ENCODE results near the gene EPS8L3. TPM values are rescaled to one million over a fixed set of nuclear protein-coding genes. Genes with fewer than 3 reads are reported as not detected.

The EPS8L3 gene
- polyA plus RNA-seq, 1 donor from 2014 or later: not detected

DNA sequence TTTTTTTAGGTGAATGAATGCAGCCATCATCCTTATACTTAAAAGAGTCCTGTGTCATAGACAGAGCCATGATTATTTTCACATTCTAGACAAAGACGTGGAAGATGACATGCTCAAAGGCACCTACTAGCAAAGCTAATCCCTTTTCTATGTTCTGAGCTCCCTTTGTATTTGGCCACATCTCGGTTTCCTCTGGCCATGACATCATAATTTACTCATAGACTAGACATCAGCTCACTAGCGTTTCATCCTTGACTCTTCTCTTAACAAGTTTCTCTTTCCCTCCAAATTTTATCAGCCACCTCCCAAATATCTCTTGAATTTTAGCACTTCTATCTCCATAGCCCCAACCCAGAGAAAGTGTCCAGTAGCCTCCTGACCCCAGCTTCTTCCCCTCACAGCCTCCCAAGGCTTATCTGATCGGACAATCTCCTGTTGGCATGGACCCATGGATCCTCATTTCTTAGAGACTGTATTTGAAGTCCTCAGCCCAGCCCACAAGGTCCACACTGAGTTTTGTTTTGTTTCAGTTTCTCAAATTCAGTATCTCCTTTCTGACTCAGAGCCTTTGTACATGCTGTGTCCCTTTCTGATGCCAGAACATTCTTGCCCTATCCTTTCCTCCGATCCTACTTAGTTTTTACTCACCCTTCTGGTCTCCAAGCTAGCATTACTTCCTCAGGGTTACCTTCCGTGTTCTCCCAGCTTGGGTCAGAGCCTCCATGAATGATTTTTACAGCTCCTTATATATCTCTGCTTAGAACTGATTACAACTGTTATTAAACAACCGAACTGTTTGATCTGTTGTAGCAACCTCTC lies 33.0 kb upstream of the EPS8L3 start:
- H3K9me3 ChIP-seq (ENCODE audit: low read length): no peaks in the 10 kb centered on the region
- no peak overlapping the region for H3K27ac ChIP-seq (ENCODE audit: low read length)
- TF ChIP-seq, protein P1, sequence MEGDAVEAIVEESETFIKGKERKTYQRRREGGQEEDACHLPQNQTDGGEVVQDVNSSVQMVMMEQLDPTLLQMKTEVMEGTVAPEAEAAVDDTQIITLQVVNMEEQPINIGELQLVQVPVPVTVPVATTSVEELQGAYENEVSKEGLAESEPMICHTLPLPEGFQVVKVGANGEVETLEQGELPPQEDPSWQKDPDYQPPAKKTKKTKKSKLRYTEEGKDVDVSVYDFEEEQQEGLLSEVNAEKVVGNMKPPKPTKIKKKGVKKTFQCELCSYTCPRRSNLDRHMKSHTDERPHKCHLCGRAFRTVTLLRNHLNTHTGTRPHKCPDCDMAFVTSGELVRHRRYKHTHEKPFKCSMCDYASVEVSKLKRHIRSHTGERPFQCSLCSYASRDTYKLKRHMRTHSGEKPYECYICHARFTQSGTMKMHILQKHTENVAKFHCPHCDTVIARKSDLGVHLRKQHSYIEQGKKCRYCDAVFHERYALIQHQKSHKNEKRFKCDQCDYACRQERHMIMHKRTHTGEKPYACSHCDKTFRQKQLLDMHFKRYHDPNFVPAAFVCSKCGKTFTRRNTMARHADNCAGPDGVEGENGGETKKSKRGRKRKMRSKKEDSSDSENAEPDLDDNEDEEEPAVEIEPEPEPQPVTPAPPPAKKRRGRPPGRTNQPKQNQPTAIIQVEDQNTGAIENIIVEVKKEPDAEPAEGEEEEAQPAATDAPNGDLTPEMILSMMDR (IDR thresholded peaks at IDR 0.05; ENCODE audit: poor library complexity, severe bottlenecking): no peak
- no peak for TF ChIP-seq EZH2 (IDR thresholded peaks at IDR 0.05; ENCODE audit: borderline replicate concordance, insufficient read depth, low read length, poor library complexity, severe bottlenecking)
- no peak for TF ChIP-seq EP300 (conservative IDR thresholded peaks at IDR 0.05; ENCODE audit: poor library complexity, severe bottlenecking)
- no peak for TF ChIP-seq MXI1 (conservative IDR thresholded peaks at IDR 0.05; ENCODE audit: poor library complexity, severe bottlenecking)
- no peak for TF ChIP-seq SMC3 (conservative IDR thresholded peaks at IDR 0.05; ENCODE audit: poor library complexity)
- no peak for TF ChIP-seq POLR2AphosphoS5 (IDR thresholded peaks at IDR 0.05)
- TF ChIP-seq, protein P2, sequence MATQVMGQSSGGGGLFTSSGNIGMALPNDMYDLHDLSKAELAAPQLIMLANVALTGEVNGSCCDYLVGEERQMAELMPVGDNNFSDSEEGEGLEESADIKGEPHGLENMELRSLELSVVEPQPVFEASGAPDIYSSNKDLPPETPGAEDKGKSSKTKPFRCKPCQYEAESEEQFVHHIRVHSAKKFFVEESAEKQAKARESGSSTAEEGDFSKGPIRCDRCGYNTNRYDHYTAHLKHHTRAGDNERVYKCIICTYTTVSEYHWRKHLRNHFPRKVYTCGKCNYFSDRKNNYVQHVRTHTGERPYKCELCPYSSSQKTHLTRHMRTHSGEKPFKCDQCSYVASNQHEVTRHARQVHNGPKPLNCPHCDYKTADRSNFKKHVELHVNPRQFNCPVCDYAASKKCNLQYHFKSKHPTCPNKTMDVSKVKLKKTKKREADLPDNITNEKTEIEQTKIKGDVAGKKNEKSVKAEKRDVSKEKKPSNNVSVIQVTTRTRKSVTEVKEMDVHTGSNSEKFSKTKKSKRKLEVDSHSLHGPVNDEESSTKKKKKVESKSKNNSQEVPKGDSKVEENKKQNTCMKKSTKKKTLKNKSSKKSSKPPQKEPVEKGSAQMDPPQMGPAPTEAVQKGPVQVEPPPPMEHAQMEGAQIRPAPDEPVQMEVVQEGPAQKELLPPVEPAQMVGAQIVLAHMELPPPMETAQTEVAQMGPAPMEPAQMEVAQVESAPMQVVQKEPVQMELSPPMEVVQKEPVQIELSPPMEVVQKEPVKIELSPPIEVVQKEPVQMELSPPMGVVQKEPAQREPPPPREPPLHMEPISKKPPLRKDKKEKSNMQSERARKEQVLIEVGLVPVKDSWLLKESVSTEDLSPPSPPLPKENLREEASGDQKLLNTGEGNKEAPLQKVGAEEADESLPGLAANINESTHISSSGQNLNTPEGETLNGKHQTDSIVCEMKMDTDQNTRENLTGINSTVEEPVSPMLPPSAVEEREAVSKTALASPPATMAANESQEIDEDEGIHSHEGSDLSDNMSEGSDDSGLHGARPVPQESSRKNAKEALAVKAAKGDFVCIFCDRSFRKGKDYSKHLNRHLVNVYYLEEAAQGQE (IDR thresholded peaks at IDR 0.05; ENCODE audit: borderline replicate concordance): no peak
- TF ChIP-seq RAD21 (conservative IDR thresholded peaks at IDR 0.05): no peak
- TF ChIP-seq TAF1 (IDR thresholded peaks at IDR 0.05; ENCODE audit: low read depth): no peak
- H3K27me3 ChIP-seq (ENCODE audit: insufficient read depth, low read depth, low read length): no peaks in the 10 kb centered on the region
- no peaks in the 10 kb centered on the region for H4K20me1 ChIP-seq (ENCODE audit: insufficient read depth)
- no peaks in the 10 kb centered on the region for H3K79me2 ChIP-seq (replicated peaks; ENCODE audit: insufficient read depth, low read length)
- no peak overlapping the region for H3K4me2 ChIP-seq (ENCODE audit: low read length)
- no peaks in the 10 kb centered on the region for H3F3A ChIP-seq (ENCODE audit: insufficient read depth, low read length, poor library complexity, severe bottlenecking)
- no peaks in the 10 kb centered on the region for H3K36me3 ChIP-seq (ENCODE audit: insufficient read depth, low read length)
- no peak overlapping the region for H3K4me3 ChIP-seq (ENCODE audit: low read length)
- no peak overlapping the region for H2AFZ ChIP-seq (ENCODE audit: low read depth, low read length)
- no peaks in the 10 kb centered on the region for H3K9me2 ChIP-seq (ENCODE audit: insufficient read depth, low read length)
- no peak overlapping the region for H3K9ac ChIP-seq (ENCODE audit: low read length)

DNA sequence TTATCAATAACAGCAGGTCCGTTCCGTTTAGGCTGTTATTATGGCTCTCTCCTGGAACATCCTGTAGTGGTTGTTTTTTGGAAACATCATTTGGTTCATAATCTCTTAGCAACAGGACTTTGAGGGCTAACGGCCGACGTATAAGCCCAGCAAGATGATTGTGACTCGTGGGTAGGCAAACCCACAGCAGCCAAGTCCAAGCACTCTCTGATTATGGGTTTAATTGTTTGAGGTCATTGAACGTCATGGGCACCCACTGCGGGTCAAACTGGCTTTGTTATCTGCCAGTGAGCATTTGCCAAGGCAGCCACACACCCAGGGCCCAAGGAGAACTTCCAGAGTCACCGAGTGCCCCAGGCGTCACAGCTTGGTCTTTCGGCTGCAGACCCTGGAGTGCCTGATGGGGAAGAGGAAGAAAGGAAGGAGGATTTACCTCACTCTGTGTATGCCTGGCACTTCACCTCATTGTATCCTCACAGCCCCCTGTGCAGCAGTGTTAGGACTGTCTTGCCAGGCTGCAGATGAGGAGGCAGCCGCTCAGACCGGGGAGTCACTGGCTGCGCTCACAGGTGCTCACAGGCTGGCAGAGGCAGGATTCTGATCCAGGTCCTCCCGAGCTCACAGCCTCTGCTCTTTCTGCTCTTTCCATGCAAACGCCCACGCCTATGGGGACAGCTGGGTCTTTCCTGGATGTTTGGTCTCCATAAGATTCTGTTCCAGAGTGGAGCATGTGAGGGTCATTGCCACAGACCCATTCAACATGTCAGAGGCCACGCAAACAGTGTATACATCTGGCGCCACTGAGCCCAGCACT lies 30.8 kb upstream of the EPS8L3 start:
- H3K9me2 ChIP-seq (ENCODE audit: insufficient read depth, low read length): no peaks in the 10 kb centered on the region
- no peaks in the 10 kb centered on the region for H3K79me2 ChIP-seq (replicated peaks; ENCODE audit: insufficient read depth, low read length)
- no peak overlapping the region for H3K9ac ChIP-seq (ENCODE audit: low read length)
- H3K4me2 ChIP-seq (ENCODE audit: low read length): no peak overlapping the region
- no peaks in the 10 kb centered on the region for H3F3A ChIP-seq (ENCODE audit: insufficient read depth, low read length, poor library complexity, severe bottlenecking)
- no peak for TF ChIP-seq RAD21 (conservative IDR thresholded peaks at IDR 0.05)
- TF ChIP-seq POLR2AphosphoS5 (IDR thresholded peaks at IDR 0.05): no peak
- TF ChIP-seq SMC3 (conservative IDR thresholded peaks at IDR 0.05; ENCODE audit: poor library complexity): no peak
- no peak for TF ChIP-seq TAF1 (IDR thresholded peaks at IDR 0.05; ENCODE audit: low read depth)
- no peak for TF ChIP-seq EZH2 (IDR thresholded peaks at IDR 0.05; ENCODE audit: borderline replicate concordance, insufficient read depth, low read length, poor library complexity, severe bottlenecking)
- no peak for TF ChIP-seq MXI1 (conservative IDR thresholded peaks at IDR 0.05; ENCODE audit: poor library complexity, severe bottlenecking)
- no peak for TF ChIP-seq EP300 (conservative IDR thresholded peaks at IDR 0.05; ENCODE audit: poor library complexity, severe bottlenecking)
- TF ChIP-seq, protein P1 (IDR thresholded peaks at IDR 0.05; ENCODE audit: poor library complexity, severe bottlenecking): no peak
- TF ChIP-seq, protein P2 (IDR thresholded peaks at IDR 0.05; ENCODE audit: borderline replicate concordance): no peak
- H3K4me3 ChIP-seq (ENCODE audit: low read length): no peak overlapping the region
- no peak overlapping the region for H2AFZ ChIP-seq (ENCODE audit: low read depth, low read length)
- no peaks in the 10 kb centered on the region for H3K9me3 ChIP-seq (ENCODE audit: low read length)
- H3K27ac ChIP-seq (ENCODE audit: low read length): no peak overlapping the region
- no peaks in the 10 kb centered on the region for H3K36me3 ChIP-seq (ENCODE audit: insufficient read depth, low read length)
- H3K27me3 ChIP-seq (ENCODE audit: insufficient read depth, low read depth, low read length): no peaks in the 10 kb centered on the region
- H4K20me1 ChIP-seq (ENCODE audit: insufficient read depth): no peaks in the 10 kb centered on the region

Data from neural cell (in vitro differentiated cells).